Thyroid gland (tissue), 4 donors: ENCODE results near the gene PIGS. TPM values are rescaled to one million over a fixed set of nuclear protein-coding genes. Genes with fewer than 3 reads are reported as not detected.

Experiments used
- DNase-seq, 2 donors: peaks; one replicate each; pipeline ENCODE4 v3.0.0-alpha.2; 2019
- H3K27ac ChIP-seq, 3 donors: fragments of 200-600 bp; sonication (generic); 1 replicate in 2 of 3; 2 replicates in 1 of 3; pipeline ENCODE4 v1.5.1; 2016 to 2019; ENCODE audit warnings: mild to moderate bottlenecking in 1 of 3, moderate library complexity in 1 of 3
- H3K27me3 ChIP-seq: fragments of 200-600 bp; sonication (generic); one replicate; pipeline ENCODE4 v1.5.1; 2019
- H3K36me3 ChIP-seq, 2 donors: fragments of 200-600 bp; sonication (generic); one replicate each; pipeline ENCODE4 v1.5.1; 2016 to 2019
- H3K4me1 ChIP-seq, 2 donors: fragments of 200-600 bp; sonication (generic); one replicate each; pipeline ENCODE4 v1.5.1; 2017 to 2019
- H3K4me3 ChIP-seq, 3 donors: fragments of 200-600 bp; sonication (generic); replicated peaks in 1 of 3; 1 replicate in 2 of 3; 2 replicates in 1 of 3; pipeline ENCODE4 v1.5.1; 2016; ENCODE audit warnings: mild to moderate bottlenecking in 1 of 3
- H3K9me3 ChIP-seq: fragments of 200-600 bp; sonication (generic); one replicate; pipeline ENCODE4 v1.5.1; 2017
- CTCF ChIP-seq, 6 experiments: fragments of 200-600 bp in 3 of 6; fragments of 450-650 bp in 3 of 6; sonication (generic) in 3 of 6; IDR thresholded peaks; one replicate each; pipeline ENCODE4 v1.5.1; 2016 to 2019; ENCODE audit warnings: antibody characterized with exemption in 6 of 6, mild to moderate bottlenecking in 2 of 6, inconsistent platforms in 1 of 6, moderate library complexity in 1 of 6
- POLR2A ChIP-seq, 2 donors: fragments of 450-650 bp; IDR thresholded peaks; one replicate each; pipeline ENCODE4 v1.6.1; 2017; ENCODE audit warnings: antibody characterized with exemption in 2 of 2, mild to moderate bottlenecking in 2 of 2, moderate library complexity in 1 of 2
- WGBS, 2 donors: methylation state at CpG; one replicate each; pipeline ENCODE4 v1.1.5; 2017; 5-methylcytosine and 5-hydroxymethylcytosine counted together
- intact Hi-C: fragments of 100-400 bp; cut with DNase I; formaldehyde crosslinking; loops from one replicate; pipeline ENCODE4 v1.15.1; 2023
- total RNA-seq, 4 donors: library from RNA; depleted of rRNA; stranded (reverse); fragments of >200 nt; gene quantifications; one replicate each; pipeline ENCODE4 v1.2.3, GENCODE V29; 2016

The PIGS gene
- total RNA-seq, 4 donors from 2014 or later, result 37.2 to 111 (median 74.7) TPM

GRCh38 chr17:28508211-28508724, 63.1 kb downstream of the PIGS start:
- H3K4me3 ChIP-seq, result no peak overlapping the region

GRCh38 chr17:28507567-28508203, 63.6 kb downstream of the PIGS start:
- TF ChIP-seq CTCF (IDR thresholded peaks at IDR 0.05) (no peak), POLR2A (IDR thresholded peaks at IDR 0.05) (no peak)
- no peak overlapping the region for H3K4me3 ChIP-seq
- no peaks in the 10 kb centered on the region for H3K9me3 ChIP-seq
- H3K27ac ChIP-seq, result no peak overlapping the region
- no peaks in the 10 kb centered on the region for H3K27me3 ChIP-seq
- peaks cover 0 to 17% of the 10 kb centered on the region in 2 donors for H3K4me1 ChIP-seq
- no peak for DNase-seq
- H3K36me3 ChIP-seq, result no peaks in the 10 kb centered on the region
- 73 to 77% methylated on average over 7 to 10 of the region's 24 CpGs for WGBS, 2 donors
- intact Hi-C loops, result no loop called here

More at GRCh38 chr17:28508211-28508724, 63.1 kb downstream of the PIGS start:
- WGBS, 2 donors, result 73 to 88% methylated on average over 11 of the region's 11 CpGs
- no peak overlapping the region for H3K27ac ChIP-seq
- no peak for TF ChIP-seq POLR2A (IDR thresholded peaks at IDR 0.05)
- TF ChIP-seq CTCF (IDR thresholded peaks at IDR 0.05), result no peak
- no peaks in the 10 kb centered on the region for H3K36me3 ChIP-seq
- H3K9me3 ChIP-seq, result no peaks in the 10 kb centered on the region
- intact Hi-C loops, result no loop called here
- H3K27me3 ChIP-seq, result no peaks in the 10 kb centered on the region
- DNase-seq, result no peak
- H3K4me1 ChIP-seq, result peaks cover 0 to 17% of the 10 kb centered on the region in 2 donors

GRCh38 chr17:28506763-28507487, 64.4 kb downstream of the PIGS start:
- no peaks in the 10 kb centered on the region for H3K27me3 ChIP-seq
- intact Hi-C loops, result no loop called here
- H3K9me3 ChIP-seq, result no peaks in the 10 kb centered on the region
- H3K27ac ChIP-seq, result no peak overlapping the region
- no peaks in the 10 kb centered on the region for H3K36me3 ChIP-seq
- no peak for DNase-seq
- 73 to 94% methylated on average over 11 to 14 of the region's 14 CpGs for WGBS, 2 donors
- TF ChIP-seq CTCF (IDR thresholded peaks at IDR 0.05) (no peak), POLR2A (IDR thresholded peaks at IDR 0.05) (no peak)
- peaks cover 0 to 17% of the 10 kb centered on the region in 2 donors for H3K4me1 ChIP-seq
- no peak overlapping the region for H3K4me3 ChIP-seq

- no peaks in the 10 kb centered on the region for H3K27me3 ChIP-seq
- no peaks in the 10 kb centered on the region for H3K9me3 ChIP-seq
- no peak within 1 kb of the TSS for H3K4me3 ChIP-seq
- TF ChIP-seq CTCF (IDR thresholded peaks at IDR 0.05) (no peak), POLR2A (IDR thresholded peaks at IDR 0.05) (no peak)
- H3K27ac ChIP-seq, result no peak within 1 kb of the TSS
- intact Hi-C loops, result no loop called here
- no peak for DNase-seq
- H3K4me1 ChIP-seq, result peaks cover 0 to 17% of the 10 kb centered on the region in 2 donors
- 34% methylated on average over 6 to 16 of the region's 28 CpGs for WGBS, 2 donors
- H3K36me3 ChIP-seq, result no peaks in the 10 kb centered on the region
These were observed 65.2 kb downstream of the PIGS start, which contains the start of gene FOXN1 for GRCh38 chr17:28505986-28506665. TSS of gene FOXN1 (plus strand) at chr17:28506348. CDS start at chr17:28523970, 17,622 bp downstream.
